Glomerular visceral epithelial cell (primary cell): Measurements from ENCODE around the gene GAGE2A.
"Not testable (repeated sequence)": the region's sequence is repeated elsewhere in the genome, so short reads cannot be mapped to it uniquely, and the experiment has no call there.

Experiments
- DNase-seq: peaks from one replicate; pipeline ENCODE4 v3.0.0-alpha.2; 2016; ENCODE audit errors: extremely low spot score

The GAGE2A gene

GRCh38 chrX:49589196-49589595, at the start of gene GAGE2A:
GAGE2A (plus strand) TSS chrX:49589496; CDS start chrX:49590651, 1,155 bp downstream.
- not testable (repeated sequence) for DNase-seq

GRCh38 chrX:49541433-49541832, 47.9 kb upstream of the GAGE2A start, which contains the start of gene GAGE12D:
GAGE12D (plus strand) TSS chrX:49541733; CDS start chrX:49542888, 1,155 bp downstream.
- not testable (repeated sequence) for DNase-seq

GRCh38 chrX:49550989-49551388, 38.3 kb upstream of the GAGE2A start, which contains the start of gene GAGE12E:
GAGE12E (plus strand) TSS chrX:49551289; CDS start chrX:49552444, 1,155 bp downstream.
- not testable (repeated sequence) for DNase-seq

GRCh38 chrX:49560542-49560941, 28.8 kb upstream of the GAGE2A start, which contains the start of gene GAGE12F:
GAGE12F (plus strand) TSS chrX:49560842; CDS start chrX:49561997, 1,155 bp downstream.
- not testable (repeated sequence) for DNase-seq

- DNase-seq = not testable (repeated sequence)
Observed at GRCh38 chrX:49568728-49569127, 20.6 kb upstream of the GAGE2A start.

GRCh38 chrX:49569152-49569551, 20.1 kb upstream of the GAGE2A start:
- not testable (repeated sequence) for DNase-seq

- DNase-seq = not testable (repeated sequence)
Observed at GRCh38 chrX:49570100-49570499, 19.2 kb upstream of the GAGE2A start, which contains the start of gene GAGE12G. GAGE12G (plus strand) TSS chrX:49570400; CDS start chrX:49571555, 1,155 bp downstream.

- not testable (repeated sequence) for DNase-seq
Observed at GRCh38 chrX:49579649-49580048, 9.6 kb upstream of the GAGE2A start, which contains the start of gene GAGE12H. GAGE12H (plus strand) TSS chrX:49579949; CDS start chrX:49581104, 1,155 bp downstream.

- not testable (repeated sequence) for DNase-seq
Observed at GRCh38 chrX:49589769-49590478, 628 bp downstream of the GAGE2A start.

- DNase-seq = not testable (repeated sequence)
Observed at GRCh38 chrX:49590488-49590887, 1.2 kb downstream of the GAGE2A start.

GRCh38 chrX:49598720-49599119, 9.4 kb downstream of the GAGE2A start, which contains the start of gene GAGE1:
GAGE1 (plus strand) TSS chrX:49599020; CDS start chrX:49600175, 1,155 bp downstream.
- DNase-seq = not testable (repeated sequence)

- DNase-seq = no peak
Observed at GRCh38 chrX:49610718-49611310, 21.5 kb downstream of the GAGE2A start.

- no peak for DNase-seq
Observed at GRCh38 chrX:49618574-49618973, 29.3 kb downstream of the GAGE2A start.

- DNase-seq = no peak
Observed at GRCh38 chrX:49627086-49627777, 37.9 kb downstream of the GAGE2A start.

- no peak for DNase-seq
Observed at GRCh38 chrX:49644991-49645637, 55.8 kb downstream of the GAGE2A start.
